Mesothelial cell of epicardium (in vitro differentiated cells): ENCODE data around the gene MAST3. TPM values are rescaled to one million over a fixed set of nuclear protein-coding genes. Genes with fewer than 3 reads are reported as not detected.

Experiments
- DNase-seq, 2 experiments: peaks; one replicate each; pipeline ENCODE4 v3.0.0; 2021; ENCODE audit warnings: low spot score in 2 of 2; ENCODE audit not compliant: unreplicated experiment in 2 of 2
- H3K27ac Mint-ChIP-seq: 2 replicates; pipeline ENCODE4 v1.8.0; 2021; ENCODE audit warnings: mixed read lengths
- H3K27me3 Mint-ChIP-seq: 2 replicates; pipeline ENCODE4 v1.8.0; 2021; ENCODE audit warnings: low read depth, mixed read lengths
- H3K36me3 Mint-ChIP-seq: 2 replicates; pipeline ENCODE4 v1.8.0; 2021; ENCODE audit warnings: mixed read lengths
- H3K4me1 Mint-ChIP-seq: 2 replicates; pipeline ENCODE4 v1.8.0; 2021; ENCODE audit warnings: mixed read lengths
- H3K4me3 Mint-ChIP-seq: 2 replicates; pipeline ENCODE4 v1.8.0; 2021; ENCODE audit warnings: mild to moderate bottlenecking, moderate library complexity, mixed read lengths
- H3K9me3 Mint-ChIP-seq: 2 replicates; pipeline ENCODE4 v1.8.0; 2021; ENCODE audit warnings: mixed read lengths
- CTCF ChIP-seq: fragments of 200-600 bp; sonication (generic); IDR thresholded peaks from one replicate; pipeline ENCODE4 v1.5.0; 2021; ENCODE audit warnings: antibody characterized with exemption; ENCODE audit not compliant: unreplicated experiment
- total RNA-seq: library from RNA; stranded (reverse); gene quantifications from 3 replicates; pipeline ENCODE4 v1.2.1, GENCODE V29; 2021

The MAST3 gene
- total RNA-seq, 1 donor from 2014 or later: 16.0 TPM

- Mint-ChIP-seq H3K4me1 (no peaks in the 10 kb centered on the region), H3K27me3 (peaks cover 6% of the 10 kb centered on the region), H3K4me3 (no peak overlapping the region), H3K27ac (no peak overlapping the region), H3K36me3 (no peaks in the 10 kb centered on the region), H3K9me3 (no peaks in the 10 kb centered on the region)
- no peak for DNase-seq
- no peak for TF ChIP-seq CTCF
Measured at GRCh38 chr19:18072335-18072734, 25.2 kb upstream of the MAST3 start.

DNA sequence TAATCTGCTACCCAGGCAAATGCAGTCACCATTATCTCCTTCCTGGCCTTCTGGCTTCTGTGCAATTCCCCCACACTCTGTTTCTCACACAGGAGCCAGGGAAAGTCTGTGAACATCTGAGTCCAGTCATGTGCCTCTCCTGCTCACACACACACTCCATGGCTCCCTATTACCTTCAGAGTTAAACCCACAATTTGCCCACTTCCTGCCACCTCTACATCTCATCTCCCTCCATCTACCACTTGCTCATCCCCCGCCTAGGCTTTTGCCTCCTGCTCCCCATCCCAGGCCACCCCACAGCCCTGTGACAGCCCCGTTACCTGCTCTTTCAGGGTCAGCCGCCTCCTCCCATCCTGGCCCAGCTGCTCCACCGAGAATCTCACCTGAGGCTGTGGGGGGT lies 24.4 kb upstream of the MAST3 start:
- H3K27ac Mint-ChIP-seq: no peak overlapping the region
- no peak for TF ChIP-seq CTCF
- no peaks in the 10 kb centered on the region for H3K4me1 Mint-ChIP-seq
- peaks cover 6% of the 10 kb centered on the region for H3K27me3 Mint-ChIP-seq
- H3K9me3 Mint-ChIP-seq: no peaks in the 10 kb centered on the region
- no peak overlapping the region for H3K4me3 Mint-ChIP-seq
- no peaks in the 10 kb centered on the region for H3K36me3 Mint-ChIP-seq
- DNase-seq: no peak

DNA sequence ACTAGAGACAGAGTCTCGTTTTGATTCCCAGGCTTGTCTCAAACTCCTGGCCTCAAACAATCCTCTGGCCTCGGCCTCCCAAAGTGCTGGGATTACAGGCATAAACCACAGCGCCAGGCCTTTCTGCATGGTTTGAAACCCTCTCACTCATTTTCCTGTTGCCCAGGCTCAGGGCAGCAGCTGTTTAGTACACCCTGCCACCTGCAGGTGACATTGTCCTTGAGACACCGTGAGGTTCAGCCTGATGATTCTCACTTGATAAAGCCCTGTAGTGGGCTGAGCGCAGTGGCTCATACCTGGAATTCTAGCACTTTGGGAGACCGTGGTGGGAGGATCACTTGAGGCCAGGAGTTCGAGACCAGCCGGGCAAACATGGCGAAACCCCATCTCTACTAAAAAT lies 23.4 kb upstream of the MAST3 start:
- H3K36me3 Mint-ChIP-seq: no peaks in the 10 kb centered on the region
- no peaks in the 10 kb centered on the region for H3K4me1 Mint-ChIP-seq
- DNase-seq: no peak
- peaks cover 6% of the 10 kb centered on the region for H3K27me3 Mint-ChIP-seq
- no peak overlapping the region for H3K4me3 Mint-ChIP-seq
- no peaks in the 10 kb centered on the region for H3K9me3 Mint-ChIP-seq
- H3K27ac Mint-ChIP-seq: no peak overlapping the region
- no peak for TF ChIP-seq CTCF

DNA sequence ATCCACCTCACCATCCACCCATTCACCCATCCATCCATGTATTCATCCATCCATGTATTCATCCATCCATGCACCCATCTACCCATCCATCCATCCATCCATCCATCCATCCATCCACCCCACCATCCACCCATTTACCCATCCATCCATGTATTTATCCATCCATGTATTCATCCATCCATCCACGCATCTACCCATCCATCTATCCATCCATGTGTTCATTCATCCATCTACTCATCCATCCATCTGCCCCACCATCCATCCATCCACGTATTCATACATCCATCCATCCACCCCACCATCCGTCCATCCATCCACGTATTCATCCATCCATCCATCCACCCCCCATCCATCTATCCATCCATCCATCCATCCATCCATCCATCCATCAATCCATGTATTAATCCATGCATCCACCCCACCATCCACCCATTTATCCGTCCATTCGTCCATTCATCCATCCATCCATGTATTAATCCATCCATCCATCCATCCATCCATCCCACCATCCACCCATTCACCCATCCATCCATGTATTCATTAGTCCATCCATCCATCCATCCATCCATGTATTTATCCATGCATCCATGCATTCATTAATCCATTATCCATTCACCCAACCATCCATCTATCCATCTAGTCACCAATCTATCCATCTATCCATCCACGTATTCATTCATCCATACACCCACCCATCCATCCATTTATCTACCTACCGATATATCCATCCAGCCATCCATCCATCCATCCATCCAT lies 13.5 kb upstream of the MAST3 start:
- no peak for TF ChIP-seq CTCF
- Mint-ChIP-seq H3K4me1 (no peaks in the 10 kb centered on the region), H3K36me3 (no peaks in the 10 kb centered on the region)

DNA sequence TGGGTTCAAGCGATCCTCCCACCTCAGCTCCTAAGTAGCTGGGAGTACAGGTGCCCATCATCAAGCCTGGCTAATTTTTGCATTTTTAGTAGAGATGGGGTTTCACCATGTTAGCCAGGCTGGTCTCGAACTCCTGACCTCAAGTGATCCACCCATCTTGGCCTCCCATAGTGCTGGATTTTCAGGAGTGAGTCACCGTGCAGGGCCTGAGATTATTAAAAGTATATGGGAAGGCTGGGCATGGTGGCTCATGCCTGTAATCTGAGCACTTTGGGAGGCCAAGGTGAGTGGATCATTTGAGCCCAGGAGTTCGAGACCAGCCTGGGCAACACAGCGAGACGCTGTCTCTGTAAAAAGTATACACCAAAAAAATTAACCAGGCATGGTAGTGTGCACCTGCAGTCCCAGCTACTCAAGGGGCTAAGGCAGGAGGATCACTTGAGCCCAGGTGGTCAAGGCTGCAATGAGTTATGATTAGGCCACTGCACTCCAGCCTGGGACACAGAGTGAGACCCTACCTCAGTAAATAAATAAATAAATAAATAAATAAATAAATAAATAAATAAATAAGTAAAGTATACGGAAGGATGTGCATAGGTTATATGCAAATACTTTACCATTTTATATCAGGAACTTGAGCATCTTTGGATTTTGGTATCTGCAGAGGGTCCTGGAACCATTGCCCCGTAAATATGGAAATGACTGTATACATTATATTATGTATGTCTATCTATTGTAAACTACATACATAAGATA lies 11.7 kb upstream of the MAST3 start:
- no peak for DNase-seq
- Mint-ChIP-seq H3K4me1 (no peaks in the 10 kb centered on the region), H3K9me3 (no peaks in the 10 kb centered on the region), H3K4me3 (no peak overlapping the region), H3K27ac (no peak overlapping the region), H3K27me3 (peaks cover 17% of the 10 kb centered on the region), H3K36me3 (no peaks in the 10 kb centered on the region)
- no peak for TF ChIP-seq CTCF

More for the DNA sequence above, 13.5 kb upstream of the MAST3 start:
- no peak overlapping the region for H3K27ac Mint-ChIP-seq
- no peaks in the 10 kb centered on the region for H3K9me3 Mint-ChIP-seq
- no peak for DNase-seq
- H3K4me3 Mint-ChIP-seq: no peak overlapping the region
- H3K27me3 Mint-ChIP-seq: peaks cover 24% of the 10 kb centered on the region
